Spleen (tissue), 3 donors: ENCODE data around the gene PAX7.

Experiments
- POLR2A ChIP-seq, 3 donors: fragments of 450-650 bp; IDR thresholded peaks; one replicate each; pipeline ENCODE4 v1.5.1; 2017; ENCODE audit warnings: antibody characterized with exemption in 3 of 3, mild to moderate bottlenecking in 1 of 3
- POLR2AphosphoS5 ChIP-seq, 3 donors: sonication (generic); formaldehyde crosslinking; IDR thresholded peaks; one replicate each; pipeline ENCODE4 v1.5.1; 2017; ENCODE audit warnings: antibody characterized with exemption in 3 of 3

DNA sequence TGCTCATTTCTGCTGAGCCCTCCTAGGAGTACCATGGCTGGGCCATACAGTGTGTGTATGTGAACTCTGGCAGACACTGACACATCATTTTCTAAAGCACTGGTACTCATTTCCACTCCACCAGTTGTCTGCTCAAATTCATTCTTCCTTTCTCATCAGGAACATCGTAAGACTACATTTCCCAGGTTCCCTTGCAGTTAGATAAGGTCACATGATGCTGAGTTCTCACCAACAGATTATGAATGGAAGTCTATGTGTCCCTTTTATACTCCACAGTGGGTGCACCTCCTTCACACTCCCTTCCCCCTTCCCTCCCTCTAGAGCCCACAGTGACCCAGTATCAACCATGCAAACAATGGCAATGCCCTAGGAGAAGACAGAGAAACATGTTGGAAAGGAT lies 38.3 kb upstream of the PAX7 start:
- TF ChIP-seq POLR2AphosphoS5 (IDR thresholded peaks at IDR 0.05) (no peak), POLR2A (IDR thresholded peaks at IDR 0.05) (no peak)
